Keratinocyte (primary cell): Measurements from ENCODE around the gene PDE10A. TPM values are rescaled to one million over a fixed set of nuclear protein-coding genes. Genes with fewer than 3 reads are reported as not detected.

Experiments used
- DNase-seq: peaks from one replicate; pipeline ENCODE4 v3.0.0-alpha.2; 2011; ENCODE audit warnings: low read depth, missing footprints, low spot score
- FAIRE-seq: peaks from 2 replicates; lab custom pipeline; 2011; peaks lifted over from hg19 to GRCh38; lab: Jason Lieb, UNC
- H2AFZ ChIP-seq: 2 replicates; pipeline ENCODE4 v1.6.0; 2012; ENCODE audit warnings: low read length, control low read depth, inconsistent platforms; ENCODE audit not compliant: control insufficient read depth
- H3K27ac ChIP-seq: 2 replicates; pipeline ENCODE4 v1.5.1; 2011; ENCODE audit warnings: low read length; ENCODE audit not compliant: control insufficient read depth, insufficient read depth
- H3K27me3 ChIP-seq: 3 replicates; pipeline ENCODE4 v1.6.0; 2011; ENCODE audit warnings: low read length; ENCODE audit not compliant: control insufficient read depth, insufficient read depth; ENCODE audit errors: extremely low read depth
- H3K36me3 ChIP-seq, 2 experiments: 2 replicates in 1 of 2; 3 replicates in 1 of 2; pipeline ENCODE4 v1.5.1; 2011; ENCODE audit warnings: low read length in 2 of 2, mild to moderate bottlenecking in 1 of 2; ENCODE audit not compliant: control insufficient read depth in 2 of 2, insufficient read depth in 2 of 2; ENCODE audit errors: extremely low read depth in 1 of 2
- H3K4me1 ChIP-seq: 3 replicates; pipeline ENCODE4 v1.5.1; 2011; ENCODE audit warnings: low read length; ENCODE audit not compliant: control insufficient read depth, insufficient read depth; ENCODE audit errors: extremely low read depth
- H3K4me2 ChIP-seq: 3 replicates; pipeline ENCODE4 v1.6.0; 2011; ENCODE audit warnings: low read depth, low read length; ENCODE audit not compliant: control insufficient read depth, insufficient read depth; ENCODE audit errors: extremely low read depth
- H3K4me3 ChIP-seq, 3 experiments: fragments of 200-600 bp in 1 of 3; sonication (generic) in 1 of 3; 2 replicates in 2 of 3; 3 replicates in 1 of 3; pipeline ENCODE4 v1.5.1; 2011 to 2016; ENCODE audit warnings: low read length in 3 of 3, mild to moderate bottlenecking in 3 of 3, control low read depth in 2 of 3, inconsistent platforms in 1 of 3, low read depth in 1 of 3, mixed read lengths in 1 of 3, mixed run types in 1 of 3, moderate library complexity in 1 of 3; ENCODE audit not compliant: control insufficient read depth in 2 of 3, insufficient read depth in 2 of 3; ENCODE audit errors: extremely low read depth in 1 of 3
- H3K79me2 ChIP-seq: 2 replicates; pipeline ENCODE4 v1.6.0; 2012; ENCODE audit warnings: low read length; ENCODE audit not compliant: control insufficient read depth, insufficient read depth
- H3K9ac ChIP-seq: 3 replicates; pipeline ENCODE4 v1.6.0; 2011; ENCODE audit warnings: low read length; ENCODE audit not compliant: control insufficient read depth, insufficient read depth; ENCODE audit errors: extremely low read depth
- H3K9me1 ChIP-seq: 3 replicates; pipeline ENCODE4 v1.6.0; 2011; ENCODE audit warnings: low read length; ENCODE audit not compliant: control insufficient read depth, insufficient read depth; ENCODE audit errors: extremely low read depth
- H3K9me3 ChIP-seq: 2 replicates; pipeline ENCODE4 v1.5.1; 2012; ENCODE audit warnings: low read depth, low read length; ENCODE audit not compliant: control insufficient read depth
- H4K20me1 ChIP-seq: 3 replicates; pipeline ENCODE4 v1.6.0; 2011; ENCODE audit warnings: low read length; ENCODE audit not compliant: control insufficient read depth, insufficient read depth; ENCODE audit errors: extremely low read depth
- EZH2 ChIP-seq: IDR thresholded peaks from one replicate; pipeline ENCODE4 v1.6.1; 2012; ENCODE audit warnings: inconsistent platforms, mild to moderate bottlenecking, low read length, moderate library complexity
- dilution Hi-C: fragments of 300-500 bp; cut with MboI; formaldehyde crosslinking; loops from one replicate; pipeline ENCODE4 v1.7.0; 2020; ENCODE audit warnings: low sequenced_read_pairs; ENCODE audit not compliant: extremely low pct_ligation_motif_present
- polyA plus RNA-seq, 5 experiments: library from polyadenylated mRNA; depleted of rRNA in 3 of 5; stranded (reverse) in 3 of 5; stranded (forward) in 1 of 5; unstranded in 1 of 5; fragments of >200 nt; gene quantifications; 1 replicate in 1 of 5; 2 replicates in 3 of 5; 3 replicates in 1 of 5; pipeline versions ENCODE4 v1.2.1 to v1.2.3, GENCODE V29; 2011 to 2012; ENCODE audit warnings: missing spikeins in 2 of 5, low read depth in 1 of 5, low replicate concordance in 1 of 5
- TF ChIP-seq, protein P1 (sequence below), 3 experiments: IDR thresholded peaks in 1 of 3; conservative IDR thresholded peaks in 1 of 3; optimal IDR thresholded peaks in 1 of 3; 2 replicates in 2 of 3; 3 replicates in 1 of 3; pipeline versions ENCODE3 to v1.5.1; 2011; ENCODE audit warnings: low read length in 3 of 3, mild to moderate bottlenecking in 3 of 3, moderate library complexity in 2 of 3, control low read depth in 1 of 3, inconsistent platforms in 1 of 3; ENCODE audit not compliant: insufficient read depth in 2 of 3; ENCODE audit errors: extremely low read depth in 1 of 3

The PDE10A gene
- polyA plus RNA-seq, 1 donor (not counting 4 experiments of a cell fraction or from before 2014, with no cell fraction given) = not detected

- no peaks in the 10 kb centered on the region for H3K9me1 ChIP-seq
- dilution Hi-C loops = no loop called here
These were observed 5.9 kb upstream of the PDE10A start for GRCh38 chr6:165668951-165669350.

GRCh38 chr6:165665384-165665672 is 2.3 kb upstream of the PDE10A start:
- H2AFZ ChIP-seq = no peak overlapping the region
- H3K4me2 ChIP-seq = no peak overlapping the region
- TF ChIP-seq, protein P1, sequence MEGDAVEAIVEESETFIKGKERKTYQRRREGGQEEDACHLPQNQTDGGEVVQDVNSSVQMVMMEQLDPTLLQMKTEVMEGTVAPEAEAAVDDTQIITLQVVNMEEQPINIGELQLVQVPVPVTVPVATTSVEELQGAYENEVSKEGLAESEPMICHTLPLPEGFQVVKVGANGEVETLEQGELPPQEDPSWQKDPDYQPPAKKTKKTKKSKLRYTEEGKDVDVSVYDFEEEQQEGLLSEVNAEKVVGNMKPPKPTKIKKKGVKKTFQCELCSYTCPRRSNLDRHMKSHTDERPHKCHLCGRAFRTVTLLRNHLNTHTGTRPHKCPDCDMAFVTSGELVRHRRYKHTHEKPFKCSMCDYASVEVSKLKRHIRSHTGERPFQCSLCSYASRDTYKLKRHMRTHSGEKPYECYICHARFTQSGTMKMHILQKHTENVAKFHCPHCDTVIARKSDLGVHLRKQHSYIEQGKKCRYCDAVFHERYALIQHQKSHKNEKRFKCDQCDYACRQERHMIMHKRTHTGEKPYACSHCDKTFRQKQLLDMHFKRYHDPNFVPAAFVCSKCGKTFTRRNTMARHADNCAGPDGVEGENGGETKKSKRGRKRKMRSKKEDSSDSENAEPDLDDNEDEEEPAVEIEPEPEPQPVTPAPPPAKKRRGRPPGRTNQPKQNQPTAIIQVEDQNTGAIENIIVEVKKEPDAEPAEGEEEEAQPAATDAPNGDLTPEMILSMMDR (optimal IDR thresholded peaks at IDR 0.05 in 1 of 3, IDR thresholded peaks at IDR 0.05 in 1 of 3, conservative IDR thresholded peaks at IDR 0.05 in 1 of 3; ENCODE audit: extremely low read depth in 1 of 3, insufficient read depth in 2 of 3, low read length in 3 of 3) = no peak
- no peak for TF ChIP-seq EZH2
- DNase-seq (no peak), FAIRE-seq (no peak)
- no peak overlapping the region for H3K27ac ChIP-seq
- no peaks in the 10 kb centered on the region for H3K36me3 ChIP-seq
- no peaks in the 10 kb centered on the region for H4K20me1 ChIP-seq
- H3K9ac ChIP-seq = no peak overlapping the region
- no peaks in the 10 kb centered on the region for H3K9me1 ChIP-seq
- H3K27me3 ChIP-seq = peaks cover 45% of the 10 kb centered on the region
- H3K9me3 ChIP-seq = no peaks in the 10 kb centered on the region
- dilution Hi-C loops = no loop called here
- no peaks in the 10 kb centered on the region for H3K4me1 ChIP-seq
- H3K79me2 ChIP-seq = no peaks in the 10 kb centered on the region
- H3K4me3 ChIP-seq = no peak overlapping the region

More at GRCh38 chr6:165668951-165669350, 5.9 kb upstream of the PDE10A start:
- Histone ChIP-seq H3K9ac (no peak overlapping the region), H3K79me2 (no peaks in the 10 kb centered on the region), H3K4me3 (no peak overlapping the region), H4K20me1 (no peaks in the 10 kb centered on the region), H2AFZ (no peak overlapping the region), H3K27me3 (peaks cover 17% of the 10 kb centered on the region), H3K4me1 (no peaks in the 10 kb centered on the region), H3K27ac (no peak overlapping the region), H3K4me2 (no peak overlapping the region), H3K36me3 (no peaks in the 10 kb centered on the region), H3K9me3 (no peaks in the 10 kb centered on the region)
- FAIRE-seq (no peak), DNase-seq (no peak)
- no peak for TF ChIP-seq EZH2
- TF ChIP-seq, protein P1 (optimal IDR thresholded peaks at IDR 0.05 in 1 of 3, IDR thresholded peaks at IDR 0.05 in 1 of 3, conservative IDR thresholded peaks at IDR 0.05 in 1 of 3; ENCODE audit: extremely low read depth in 1 of 3, insufficient read depth in 2 of 3, low read length in 3 of 3) = no peak
